H1 (cell line): ENCODE measurements around the gene FAH.

Source experiments
- CTCF ChIP-seq, 3 experiments: IDR thresholded peaks; 1 replicate in 2 of 3; 2 replicates in 1 of 3; pipeline versions ENCODE4 v1.5.1 to v1.6.1; 2011; ENCODE audit warnings: low read length in 3 of 3, mild to moderate bottlenecking in 3 of 3, inconsistent platforms in 2 of 3, low read depth in 1 of 3, moderate library complexity in 1 of 3; ENCODE audit not compliant: insufficient read depth in 1 of 3; ENCODE audit errors: control extremely low read depth in 1 of 3
- EZH2 ChIP-seq: fragments of 200-600 bp; sonication (generic); IDR thresholded peaks from 2 replicates; pipeline ENCODE4 v1.7.1; 2012; ENCODE audit warnings: low read depth, mild to moderate bottlenecking, moderate library complexity, low read length, inconsistent platforms; ENCODE audit not compliant: severe bottlenecking
- GABPA ChIP-seq: IDR thresholded peaks from 2 replicates; pipeline ENCODE4 v1.6.1; 2011; ENCODE audit warnings: mild to moderate bottlenecking, low read length, moderate library complexity, borderline replicate concordance; ENCODE audit not compliant: insufficient read depth
- GTF2F1 ChIP-seq: IDR thresholded peaks from 2 replicates; pipeline ENCODE4 v1.6.1; 2012; ENCODE audit warnings: low read depth, low read length, improper control_type of control experiment, borderline replicate concordance
- POLR2A ChIP-seq, 2 experiments: IDR thresholded peaks; 1 replicate in 1 of 2; 2 replicates in 1 of 2; pipeline ENCODE4 v1.6.1; 2011; ENCODE audit warnings: low read depth in 2 of 2, low read length in 2 of 2, mild to moderate bottlenecking in 2 of 2; ENCODE audit errors: control extremely low read depth in 1 of 2
- POLR2AphosphoS5 ChIP-seq: IDR thresholded peaks from 2 replicates; pipeline ENCODE4 v1.6.1; 2011; ENCODE audit warnings: low read depth, low read length
- RAD21 ChIP-seq, 2 experiments: IDR thresholded peaks in 1 of 2; conservative IDR thresholded peaks in 1 of 2; 2 replicates each; pipeline ENCODE4 v1.6.1; 2011; ENCODE audit warnings: low read depth in 2 of 2, low read length in 2 of 2, improper control_type of control experiment in 1 of 2, inconsistent platforms in 1 of 2, mild to moderate bottlenecking in 1 of 2, moderate library complexity in 1 of 2
- ZNF274 ChIP-seq: IDR thresholded peaks from 2 replicates; pipeline ENCODE4 v1.7.0; 2012; ENCODE audit warnings: low read length, borderline replicate concordance; ENCODE audit errors: extremely low read depth

DNA sequence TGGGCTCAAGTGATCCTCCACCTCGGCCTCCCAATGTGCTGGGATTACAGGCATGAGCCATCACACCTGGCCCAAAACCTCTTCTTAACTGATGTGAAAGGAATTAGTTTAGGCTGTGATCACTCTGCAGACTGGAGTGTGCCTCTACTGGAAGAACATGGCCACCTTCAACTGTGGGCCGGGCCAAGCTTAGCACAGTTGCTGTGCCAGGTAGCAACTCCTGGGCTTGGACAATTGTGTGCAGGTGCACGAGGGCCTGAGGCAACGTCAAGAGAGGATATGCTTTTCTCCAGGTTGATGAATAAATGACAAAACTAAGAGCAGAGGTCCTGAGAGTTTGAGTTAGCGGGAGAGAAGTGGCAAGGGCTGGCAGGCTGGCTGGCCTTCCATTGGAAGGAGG lies 6.5 kb downstream of the FAH start:
- no peak for TF ChIP-seq CTCF (IDR thresholded peaks at IDR 0.05; ENCODE audit: control extremely low read depth in 1 of 3, insufficient read depth in 1 of 3, low read depth in 1 of 3, low read length in 3 of 3)
- no peak for TF ChIP-seq POLR2AphosphoS5
- TF ChIP-seq EZH2: no peak
- no peak for TF ChIP-seq RAD21 (IDR thresholded peaks at IDR 0.05 in 1 of 2, conservative IDR thresholded peaks at IDR 0.05 in 1 of 2; ENCODE audit: low read depth in 2 of 2, low read length in 2 of 2)
- TF ChIP-seq ZNF274: no peak
- no peak for TF ChIP-seq GABPA
- no peak for TF ChIP-seq POLR2A (IDR thresholded peaks at IDR 0.05; ENCODE audit: control extremely low read depth in 1 of 2, low read depth in 2 of 2, low read length in 2 of 2)
- TF ChIP-seq GTF2F1: no peak
